MM.1S (cell line): ENCODE data around the gene WDFY2.

Source experiments
- DNase-seq: peaks from one replicate; pipeline ENCODE4 v3.0.0-alpha.2; 2015
- H2AFZ ChIP-seq: fragments of 300-600 bp; sonication (generic); 2 replicates; pipeline ENCODE4 v1.6.0; 2016; ENCODE audit warnings: antibody characterized with exemption, low read length
- H3F3A ChIP-seq: fragments of 300-600 bp; sonication (generic); 2 replicates; pipeline ENCODE4 v1.6.1; 2016; ENCODE audit warnings: mild to moderate bottlenecking, antibody characterized with exemption, low read length, moderate library complexity, mixed read lengths; ENCODE audit not compliant: insufficient read depth
- H3K27ac ChIP-seq: fragments of 300-600 bp; sonication (generic); 2 replicates; pipeline ENCODE4 v1.5.1; 2016; ENCODE audit warnings: mild to moderate bottlenecking, low read length
- H3K27me3 ChIP-seq: fragments of 300-600 bp; sonication (generic); replicated peaks from 2 replicates; pipeline ENCODE4 v1.6.0; 2016; ENCODE audit warnings: low read length; ENCODE audit not compliant: insufficient read depth
- H3K36me3 ChIP-seq: fragments of 300-600 bp; sonication (generic); replicated peaks from 2 replicates; pipeline ENCODE4 v1.6.1; 2016; ENCODE audit warnings: mild to moderate bottlenecking, low read length, mixed read lengths; ENCODE audit not compliant: insufficient read depth
- H3K4me1 ChIP-seq: fragments of 300-600 bp; sonication (generic); 2 replicates; pipeline ENCODE4 v1.6.1; 2016; ENCODE audit warnings: low read length, mixed read lengths
- H3K4me2 ChIP-seq: fragments of 300-600 bp; sonication (generic); 2 replicates; pipeline ENCODE4 v1.6.0; 2016; ENCODE audit warnings: low read depth, low read length
- H3K4me3 ChIP-seq: fragments of 300-600 bp; sonication (generic); 2 replicates; pipeline ENCODE4 v1.5.1; 2016; ENCODE audit warnings: low read length, mixed read lengths
- H3K79me2 ChIP-seq: fragments of 300-600 bp; sonication (generic); 2 replicates; pipeline ENCODE4 v1.6.1; 2016; ENCODE audit warnings: mixed run types, low read length, mixed read lengths
- H3K9ac ChIP-seq: fragments of 300-600 bp; sonication (generic); 2 replicates; pipeline ENCODE4 v1.6.1; 2016; ENCODE audit warnings: low read length, mixed read lengths
- H3K9me2 ChIP-seq: fragments of 300-600 bp; sonication (generic); replicated peaks from 2 replicates; pipeline ENCODE4 v1.6.1; 2016; ENCODE audit warnings: mild to moderate bottlenecking, low read length, mixed read lengths; ENCODE audit not compliant: insufficient read depth
- H3K9me3 ChIP-seq: fragments of 300-600 bp; sonication (generic); replicated peaks from 2 replicates; pipeline ENCODE4 v1.6.1; 2016; ENCODE audit warnings: mild to moderate bottlenecking, low read length, mixed read lengths; ENCODE audit not compliant: insufficient read depth
- H4K20me1 ChIP-seq: fragments of 300-600 bp; sonication (generic); 2 replicates; pipeline ENCODE4 v1.6.1; 2016; ENCODE audit warnings: mild to moderate bottlenecking, low read length, moderate library complexity, mixed read lengths; ENCODE audit not compliant: insufficient read depth
- CTCF ChIP-seq: fragments of 300-600 bp; sonication (generic); IDR thresholded peaks from 2 replicates; pipeline ENCODE4 v1.5.1; 2016; ENCODE audit warnings: antibody characterized with exemption, low read length, mixed read lengths
- EZH2 ChIP-seq: fragments of 300-600 bp; sonication (generic); optimal IDR thresholded peaks from 2 replicates; pipeline ENCODE3; 2017; ENCODE audit warnings: low read depth, mild to moderate bottlenecking, antibody characterized with exemption, low read length, mixed read lengths
- EZH2phosphoT487 ChIP-seq: fragments of 300-600 bp; sonication (generic); IDR thresholded peaks from 2 replicates; pipeline ENCODE4 v1.6.1; 2018; ENCODE audit warnings: antibody characterized with exemption, low read length

WDFY2 gene

GRCh38 chr13:51707461-51707860 lies 123.2 kb downstream of the WDFY2 start:
- DNase-seq, result no peak
- H3K9me3 ChIP-seq, result no peaks in the 10 kb centered on the region

GRCh38 chr13:51713807-51714206 lies 129.5 kb downstream of the WDFY2 start:
- DNase-seq, result no peak
- Histone ChIP-seq H2AFZ (no peak overlapping the region), H3F3A (no peaks in the 10 kb centered on the region), H3K27me3 (no peaks in the 10 kb centered on the region), H4K20me1 (no peaks in the 10 kb centered on the region), H3K9me2 (no peaks in the 10 kb centered on the region), H3K4me2 (no peak overlapping the region), H3K27ac (no peak overlapping the region), H3K79me2 (no peaks in the 10 kb centered on the region), H3K9me3 (no peaks in the 10 kb centered on the region), H3K9ac (no peak overlapping the region), H3K4me3 (no peak overlapping the region), H3K4me1 (no peaks in the 10 kb centered on the region), H3K36me3 (no peaks in the 10 kb centered on the region)
- TF ChIP-seq EZH2 (no peak), CTCF (no peak), EZH2phosphoT487 (no peak)

More at GRCh38 chr13:51707461-51707860, 123.2 kb downstream of the WDFY2 start:
- H3K9me2 ChIP-seq, result no peaks in the 10 kb centered on the region
- no peak overlapping the region for H3K4me3 ChIP-seq
- TF ChIP-seq EZH2phosphoT487 (no peak), EZH2 (no peak), CTCF (no peak)
- H2AFZ ChIP-seq, result no peak overlapping the region
- H3F3A ChIP-seq, result no peaks in the 10 kb centered on the region
- no peaks in the 10 kb centered on the region for H3K4me1 ChIP-seq
- no peaks in the 10 kb centered on the region for H3K27me3 ChIP-seq
- H3K79me2 ChIP-seq, result no peaks in the 10 kb centered on the region
- H3K27ac ChIP-seq, result no peak overlapping the region
- no peak overlapping the region for H3K9ac ChIP-seq
- no peak overlapping the region for H3K4me2 ChIP-seq
- H4K20me1 ChIP-seq, result no peaks in the 10 kb centered on the region
- H3K36me3 ChIP-seq, result no peaks in the 10 kb centered on the region

GRCh38 chr13:51714663-51715168 lies 130.5 kb downstream of the WDFY2 start:
- peak; percentile 19 for DNase-seq
- no peak overlapping the region for H3K4me3 ChIP-seq
- H3K27ac ChIP-seq, result no peak overlapping the region

More at GRCh38 chr13:51714663-51715168, 130.5 kb downstream of the WDFY2 start:
- Histone ChIP-seq H3K4me1 (no peaks in the 10 kb centered on the region), H3K27me3 (no peaks in the 10 kb centered on the region), H3K4me2 (no peak overlapping the region), H3K36me3 (no peaks in the 10 kb centered on the region), H3K79me2 (no peaks in the 10 kb centered on the region), H4K20me1 (no peaks in the 10 kb centered on the region), H2AFZ (no peak overlapping the region), H3K9me2 (no peaks in the 10 kb centered on the region), H3F3A (no peaks in the 10 kb centered on the region), H3K9ac (no peak overlapping the region), H3K9me3 (no peaks in the 10 kb centered on the region)
- TF ChIP-seq EZH2 (no peak), CTCF (no peak), EZH2phosphoT487 (no peak)
